ENCODE results near the gene HCN1.
"Not testable (repeated sequence)": the region's sequence is repeated elsewhere in the genome, so short reads cannot be mapped to it uniquely, and the experiment has no call there.

The HCN1 gene

GRCh38 chr5:45509371-45509770 is 186.8 kb downstream of the HCN1 start:
- no peak for TF ChIP-seq CTCF (IDR thresholded peaks at IDR 0.05; ENCODE audit: unreplicated experiment in 3 of 3)
- Mint-ChIP-seq H3K27me3 (ENCODE audit: low read depth) (no peaks in the 10 kb centered on the region), H3K36me3 (ENCODE audit: low read depth) (no peaks in the 10 kb centered on the region), H3K4me1 (peaks cover 11% of the 10 kb centered on the region), H3K27ac (peak overlapping the region in 1 of 3 experiments; percentile 8), H3K9me3 (no peaks in the 10 kb centered on the region), H3K4me3 (no peak overlapping the region)

- Mint-ChIP-seq H3K36me3 (ENCODE audit: low read depth) (no peaks in the 10 kb centered on the region), H3K4me1 (peaks cover 11% of the 10 kb centered on the region), H3K27me3 (ENCODE audit: low read depth) (no peaks in the 10 kb centered on the region), H3K4me3 (no peak overlapping the region), H3K27ac (peak overlapping the region in 1 of 3 experiments; percentile 8), H3K9me3 (peaks cover under 1% of the 10 kb centered on the region)
- TF ChIP-seq CTCF (IDR thresholded peaks at IDR 0.05; ENCODE audit: unreplicated experiment in 3 of 3) = no peak
Measured at GRCh38 chr5:45508135-45508534, 188.0 kb downstream of the HCN1 start.

GRCh38 chr5:45507178-45507577 is 189.0 kb downstream of the HCN1 start:
- H3K4me1 Mint-ChIP-seq = peaks cover 11% of the 10 kb centered on the region
- no peaks in the 10 kb centered on the region for H3K36me3 Mint-ChIP-seq (ENCODE audit: low read depth)
- no peaks in the 10 kb centered on the region for H3K27me3 Mint-ChIP-seq (ENCODE audit: low read depth)
- peak overlapping the region in 1 of 3 experiments; percentile 40 for H3K27ac Mint-ChIP-seq
- TF ChIP-seq CTCF (IDR thresholded peaks at IDR 0.05; ENCODE audit: unreplicated experiment in 3 of 3) = no peak
- H3K9me3 Mint-ChIP-seq = peaks cover 2% of the 10 kb centered on the region
- no peak overlapping the region for H3K4me3 Mint-ChIP-seq

GRCh38 chr5:45499006-45499405 is 197.2 kb downstream of the HCN1 start:
- H3K4me3 Mint-ChIP-seq; H3K4me1 Mint-ChIP-seq; H3K27ac Mint-ChIP-seq; H3K27me3 Mint-ChIP-seq (ENCODE audit: low read depth); H3K36me3 Mint-ChIP-seq (ENCODE audit: low read depth); H3K9me3 Mint-ChIP-seq: not testable (repeated sequence)

GRCh38 chr5:45491368-45491767 is 204.8 kb downstream of the HCN1 start:
- Mint-ChIP-seq H3K4me1 (no peaks in the 10 kb centered on the region), H3K36me3 (ENCODE audit: low read depth) (no peaks in the 10 kb centered on the region), H3K27me3 (ENCODE audit: low read depth) (no peaks in the 10 kb centered on the region), H3K27ac (peak overlapping the region in 2 of 3 experiments; percentile 8 to 41), H3K9me3 (no peaks in the 10 kb centered on the region), H3K4me3 (no peak overlapping the region)
- no peak for TF ChIP-seq CTCF (IDR thresholded peaks at IDR 0.05; ENCODE audit: unreplicated experiment in 3 of 3)

GRCh38 chr5:45484781-45485180 is 211.4 kb downstream of the HCN1 start:
- H3K36me3 Mint-ChIP-seq (ENCODE audit: low read depth) = no peaks in the 10 kb centered on the region
- no peaks in the 10 kb centered on the region for H3K9me3 Mint-ChIP-seq
- H3K4me1 Mint-ChIP-seq = no peaks in the 10 kb centered on the region
- no peaks in the 10 kb centered on the region for H3K27me3 Mint-ChIP-seq (ENCODE audit: low read depth)
- H3K27ac Mint-ChIP-seq = no peak overlapping the region
- no peak overlapping the region for H3K4me3 Mint-ChIP-seq
- TF ChIP-seq CTCF (IDR thresholded peaks at IDR 0.05; ENCODE audit: unreplicated experiment in 3 of 3) = no peak
